PC-9 (cell line): Measurements from ENCODE around the gene ARHGAP6.

Experiments used
- EZH2 ChIP-seq: fragments of 200-600 bp; sonication (generic); IDR thresholded peaks from 2 replicates; pipeline ENCODE4 v1.8.0; 2017; ENCODE audit warnings: antibody characterized with exemption, low read depth
- TF ChIP-seq, protein P1 (sequence below): fragments of 200-600 bp; sonication (generic); conservative IDR thresholded peaks from 2 replicates; pipeline ENCODE4 v1.6.1; 2017; ENCODE audit warnings: mixed run types, antibody characterized with exemption, mild to moderate bottlenecking, moderate library complexity

DNA sequence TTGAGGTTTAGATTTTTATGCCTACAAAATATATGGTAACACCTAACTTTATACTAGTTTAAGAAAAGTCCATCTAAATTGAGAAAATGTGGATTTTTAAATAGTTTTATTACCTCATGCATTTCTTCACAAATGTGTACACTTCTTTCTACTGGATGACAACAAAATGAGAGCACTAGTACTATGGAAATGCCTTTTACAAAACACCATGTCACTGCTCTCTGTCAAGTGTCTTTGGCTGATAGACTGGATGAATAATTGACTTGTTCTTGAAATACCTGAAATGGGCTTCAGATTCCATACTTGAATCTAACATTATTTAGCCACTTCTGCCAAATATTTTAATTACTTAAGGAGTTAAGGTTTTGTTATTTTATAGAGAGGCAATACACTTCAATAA is 323.0 kb downstream of the ARHGAP6 start:
- TF ChIP-seq, protein P1, sequence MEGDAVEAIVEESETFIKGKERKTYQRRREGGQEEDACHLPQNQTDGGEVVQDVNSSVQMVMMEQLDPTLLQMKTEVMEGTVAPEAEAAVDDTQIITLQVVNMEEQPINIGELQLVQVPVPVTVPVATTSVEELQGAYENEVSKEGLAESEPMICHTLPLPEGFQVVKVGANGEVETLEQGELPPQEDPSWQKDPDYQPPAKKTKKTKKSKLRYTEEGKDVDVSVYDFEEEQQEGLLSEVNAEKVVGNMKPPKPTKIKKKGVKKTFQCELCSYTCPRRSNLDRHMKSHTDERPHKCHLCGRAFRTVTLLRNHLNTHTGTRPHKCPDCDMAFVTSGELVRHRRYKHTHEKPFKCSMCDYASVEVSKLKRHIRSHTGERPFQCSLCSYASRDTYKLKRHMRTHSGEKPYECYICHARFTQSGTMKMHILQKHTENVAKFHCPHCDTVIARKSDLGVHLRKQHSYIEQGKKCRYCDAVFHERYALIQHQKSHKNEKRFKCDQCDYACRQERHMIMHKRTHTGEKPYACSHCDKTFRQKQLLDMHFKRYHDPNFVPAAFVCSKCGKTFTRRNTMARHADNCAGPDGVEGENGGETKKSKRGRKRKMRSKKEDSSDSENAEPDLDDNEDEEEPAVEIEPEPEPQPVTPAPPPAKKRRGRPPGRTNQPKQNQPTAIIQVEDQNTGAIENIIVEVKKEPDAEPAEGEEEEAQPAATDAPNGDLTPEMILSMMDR = no peak
- no peak for TF ChIP-seq EZH2
